ENCODE measurements around the gene MYADM.

DNA sequence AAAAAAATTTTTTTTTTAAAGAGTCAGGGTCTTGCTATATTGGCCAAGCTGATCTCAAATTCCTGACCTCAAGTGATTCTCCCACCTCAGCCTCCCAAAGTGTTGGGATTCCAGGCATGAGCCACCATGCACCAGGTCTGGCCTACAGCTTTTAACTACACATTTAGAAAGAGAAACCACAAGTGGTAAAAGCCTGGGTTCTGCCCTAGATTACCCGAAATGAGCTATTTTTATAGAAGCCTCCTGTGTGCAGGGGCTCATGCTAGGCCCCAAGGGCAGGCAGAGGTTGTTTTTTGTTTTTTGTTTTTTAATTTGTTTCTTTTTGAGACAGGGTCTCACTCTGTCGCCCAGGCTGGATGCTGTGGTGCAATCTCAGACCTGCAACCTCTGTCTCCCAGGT is 14.0 kb upstream of the MYADM start:
- no peak for TF ChIP-seq POLR2AphosphoS5 (IDR thresholded peaks at IDR 0.05; ENCODE audit: low read depth, low read length)
- TF ChIP-seq, protein P1, sequence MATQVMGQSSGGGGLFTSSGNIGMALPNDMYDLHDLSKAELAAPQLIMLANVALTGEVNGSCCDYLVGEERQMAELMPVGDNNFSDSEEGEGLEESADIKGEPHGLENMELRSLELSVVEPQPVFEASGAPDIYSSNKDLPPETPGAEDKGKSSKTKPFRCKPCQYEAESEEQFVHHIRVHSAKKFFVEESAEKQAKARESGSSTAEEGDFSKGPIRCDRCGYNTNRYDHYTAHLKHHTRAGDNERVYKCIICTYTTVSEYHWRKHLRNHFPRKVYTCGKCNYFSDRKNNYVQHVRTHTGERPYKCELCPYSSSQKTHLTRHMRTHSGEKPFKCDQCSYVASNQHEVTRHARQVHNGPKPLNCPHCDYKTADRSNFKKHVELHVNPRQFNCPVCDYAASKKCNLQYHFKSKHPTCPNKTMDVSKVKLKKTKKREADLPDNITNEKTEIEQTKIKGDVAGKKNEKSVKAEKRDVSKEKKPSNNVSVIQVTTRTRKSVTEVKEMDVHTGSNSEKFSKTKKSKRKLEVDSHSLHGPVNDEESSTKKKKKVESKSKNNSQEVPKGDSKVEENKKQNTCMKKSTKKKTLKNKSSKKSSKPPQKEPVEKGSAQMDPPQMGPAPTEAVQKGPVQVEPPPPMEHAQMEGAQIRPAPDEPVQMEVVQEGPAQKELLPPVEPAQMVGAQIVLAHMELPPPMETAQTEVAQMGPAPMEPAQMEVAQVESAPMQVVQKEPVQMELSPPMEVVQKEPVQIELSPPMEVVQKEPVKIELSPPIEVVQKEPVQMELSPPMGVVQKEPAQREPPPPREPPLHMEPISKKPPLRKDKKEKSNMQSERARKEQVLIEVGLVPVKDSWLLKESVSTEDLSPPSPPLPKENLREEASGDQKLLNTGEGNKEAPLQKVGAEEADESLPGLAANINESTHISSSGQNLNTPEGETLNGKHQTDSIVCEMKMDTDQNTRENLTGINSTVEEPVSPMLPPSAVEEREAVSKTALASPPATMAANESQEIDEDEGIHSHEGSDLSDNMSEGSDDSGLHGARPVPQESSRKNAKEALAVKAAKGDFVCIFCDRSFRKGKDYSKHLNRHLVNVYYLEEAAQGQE (IDR thresholded peaks at IDR 0.05; ENCODE audit: insufficient read depth in 1 of 2, low read depth in 2 of 2, low read length in 2 of 2), result no peak
- TF ChIP-seq SIN3A (IDR thresholded peaks at IDR 0.05; ENCODE audit: borderline replicate concordance, insufficient read depth, low read length), result no peak
- TF ChIP-seq FOXP2 (optimal IDR thresholded peaks at IDR 0.05; ENCODE audit: borderline replicate concordance, extremely low read depth, extremely low read length, insufficient read depth), result no peak
